GM18526 (cell line): ENCODE measurements around the gene ADARB1.

Source experiments
- POLR2A ChIP-seq: IDR thresholded peaks from 3 replicates; pipeline ENCODE4 v1.6.1; 2011; ENCODE audit not compliant: insufficient read length; ENCODE audit errors: extremely low read depth

ADARB1 gene

GRCh38 chr21:45093035-45093532, 18.7 kb downstream of the ADARB1 start:
- no peak for TF ChIP-seq POLR2A

DNA sequence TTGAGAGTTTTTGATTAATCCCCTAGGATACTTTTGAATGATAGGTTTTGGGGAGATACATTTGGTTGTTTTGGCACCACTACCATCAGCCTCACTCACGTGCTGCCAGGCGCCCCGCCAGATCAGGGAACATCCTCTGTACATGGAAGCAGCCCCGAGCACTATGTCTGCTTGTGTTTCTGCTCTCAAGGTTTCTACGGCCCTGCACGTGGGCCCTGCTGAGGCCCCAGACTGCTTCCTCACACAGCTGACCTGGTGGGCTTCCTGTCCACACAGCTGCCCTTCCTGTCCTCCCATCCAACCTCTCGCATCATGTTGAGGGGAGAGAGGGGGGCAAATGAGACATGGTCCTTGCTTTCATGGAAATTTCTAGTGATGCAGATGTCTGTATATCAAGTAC, 20.0 kb downstream of the ADARB1 start:
- no peak for TF ChIP-seq POLR2A

DNA sequence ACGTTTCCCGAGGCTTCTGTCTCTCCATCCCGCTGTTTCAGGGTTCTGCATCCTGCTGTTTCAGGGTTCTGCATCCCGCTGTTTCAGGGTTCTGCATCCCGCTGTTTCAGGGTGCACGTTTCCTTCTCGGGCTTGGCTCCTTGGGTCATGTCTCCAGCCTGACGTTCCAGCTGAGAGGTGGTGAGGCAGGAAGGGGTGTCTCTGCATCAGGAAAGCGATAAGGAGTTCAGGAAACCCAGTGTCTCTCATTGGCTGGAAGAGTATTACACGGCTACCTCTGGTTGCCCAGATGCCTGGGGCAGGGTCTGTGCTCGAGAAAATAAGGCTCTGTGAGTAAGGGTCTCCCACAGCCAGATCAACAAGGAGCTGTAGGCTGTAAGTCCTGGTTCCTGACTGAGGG, 21.1 kb downstream of the ADARB1 start:
- no peak for TF ChIP-seq POLR2A

DNA sequence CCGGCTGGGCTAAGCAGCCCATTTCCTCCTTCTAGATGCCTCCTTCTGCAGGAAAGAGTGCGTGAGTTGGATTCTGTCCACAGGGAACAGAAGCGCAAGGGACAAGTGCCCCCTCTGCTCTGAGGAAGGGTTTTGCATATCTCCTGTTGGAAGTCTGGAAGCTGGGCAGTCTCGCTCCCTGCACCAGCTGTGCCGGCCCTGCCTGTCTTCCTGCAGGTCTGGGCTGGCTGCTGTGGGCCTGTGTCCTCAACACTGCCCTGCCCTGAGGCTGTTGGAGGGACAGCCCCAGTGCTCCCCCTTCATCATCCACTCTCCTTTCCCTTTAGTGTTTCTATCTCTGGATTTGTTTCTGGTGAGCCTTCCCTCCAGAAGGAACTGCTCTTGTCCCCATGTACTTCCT, 21.8 kb downstream of the ADARB1 start:
- no peak for TF ChIP-seq POLR2A

- TF ChIP-seq POLR2A: no peak
These were observed 23.5 kb downstream of the ADARB1 start for GRCh38 chr21:45097827-45098387.

DNA sequence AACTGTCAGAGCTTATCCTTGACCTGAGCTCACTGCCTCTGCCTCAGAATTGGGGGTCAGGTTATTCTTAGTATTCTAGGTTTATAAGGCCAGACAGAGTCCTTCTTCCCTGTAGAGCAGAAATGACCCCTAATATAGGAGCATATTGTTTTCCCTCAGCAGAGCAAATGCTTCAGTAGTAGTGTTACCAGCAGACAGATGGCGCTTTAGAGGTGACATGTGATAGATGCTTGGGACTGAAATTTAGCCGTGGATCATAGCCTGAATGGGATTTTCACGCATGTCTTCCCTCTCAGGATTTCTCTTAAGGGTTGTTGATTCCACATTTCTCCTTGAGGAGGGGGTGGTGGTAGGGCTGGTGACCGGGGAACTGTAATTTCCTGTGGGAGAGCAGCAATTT, 24.5 kb downstream of the ADARB1 start:
- TF ChIP-seq POLR2A: no peak

- TF ChIP-seq POLR2A: no peak
These were observed 25.2 kb downstream of the ADARB1 start for GRCh38 chr21:45099571-45099970.

GRCh38 chr21:45100866-45101265, 26.5 kb downstream of the ADARB1 start:
- no peak for TF ChIP-seq POLR2A

DNA sequence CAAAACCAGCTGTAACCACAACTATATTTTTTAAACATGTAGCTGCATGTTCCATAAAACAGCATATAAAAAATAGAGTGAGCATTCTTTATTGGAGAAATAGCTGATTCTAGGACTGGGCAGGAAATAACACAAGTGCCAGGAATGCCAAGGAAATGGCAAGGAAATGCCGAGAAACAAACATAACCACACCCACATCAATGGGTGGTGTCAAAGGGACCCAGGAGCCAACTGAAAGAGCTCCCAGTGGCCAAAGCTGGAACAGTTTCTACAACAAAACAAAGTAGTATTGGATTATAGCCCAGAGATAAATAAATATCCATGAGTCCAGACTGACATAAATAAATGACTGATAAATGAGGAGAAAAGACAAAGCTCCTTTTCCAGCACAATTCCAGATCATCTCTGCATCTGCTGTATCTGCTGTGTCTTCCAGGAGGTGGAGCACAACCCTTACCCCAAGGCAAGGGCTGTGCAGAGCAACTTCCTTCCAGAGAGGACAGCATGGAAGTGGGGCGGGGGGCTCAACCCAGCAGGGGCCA, 28.1 kb downstream of the ADARB1 start:
- no peak for TF ChIP-seq POLR2A

DNA sequence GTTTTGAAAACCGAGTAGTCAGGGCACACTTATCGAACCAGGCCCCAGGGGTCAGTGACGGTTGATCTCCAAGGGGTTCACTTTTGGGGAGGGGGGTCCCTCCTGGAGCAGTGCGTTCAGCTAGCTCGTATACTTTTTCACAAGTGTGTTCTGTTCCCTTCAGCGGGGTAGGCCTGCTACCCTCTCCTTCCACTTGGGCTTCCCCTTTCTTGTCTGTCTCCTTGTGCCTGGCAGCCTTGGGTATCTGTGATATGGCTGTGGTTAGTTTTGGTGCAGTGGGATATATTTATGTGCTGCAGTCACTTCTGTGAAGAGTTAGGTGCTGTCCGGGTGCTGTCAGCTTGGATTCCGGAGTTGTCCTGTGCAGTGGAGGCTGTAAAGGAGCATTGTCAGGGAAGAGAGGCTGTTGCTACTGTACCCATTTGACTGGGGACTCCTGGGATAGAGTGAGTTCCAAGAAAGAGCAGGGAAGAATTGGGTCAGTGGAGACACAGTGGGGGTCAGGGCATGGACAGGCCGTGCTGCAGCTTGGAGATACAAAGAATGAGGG, 29.7 kb downstream of the ADARB1 start:
- no peak for TF ChIP-seq POLR2A

DNA sequence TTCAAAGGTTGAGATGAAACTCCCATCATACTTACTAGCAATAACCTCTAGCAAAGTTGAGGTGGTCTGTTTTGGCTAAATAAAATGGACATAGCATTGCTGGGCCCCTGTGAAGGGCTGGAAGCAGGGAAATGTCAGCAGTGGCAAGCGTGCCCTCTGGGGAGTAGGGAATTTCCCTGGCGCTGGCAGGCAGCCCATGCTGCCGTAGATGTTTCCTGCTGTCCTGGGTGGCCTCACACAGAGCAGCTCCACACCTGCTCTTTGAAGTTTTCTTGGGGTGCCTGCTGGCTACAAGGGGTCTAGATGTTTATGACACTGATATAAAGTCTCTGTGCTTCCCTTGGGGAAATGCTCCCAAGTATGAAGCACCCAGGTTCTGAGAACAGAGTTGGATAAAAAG, 30.2 kb downstream of the ADARB1 start:
- TF ChIP-seq POLR2A: no peak

DNA sequence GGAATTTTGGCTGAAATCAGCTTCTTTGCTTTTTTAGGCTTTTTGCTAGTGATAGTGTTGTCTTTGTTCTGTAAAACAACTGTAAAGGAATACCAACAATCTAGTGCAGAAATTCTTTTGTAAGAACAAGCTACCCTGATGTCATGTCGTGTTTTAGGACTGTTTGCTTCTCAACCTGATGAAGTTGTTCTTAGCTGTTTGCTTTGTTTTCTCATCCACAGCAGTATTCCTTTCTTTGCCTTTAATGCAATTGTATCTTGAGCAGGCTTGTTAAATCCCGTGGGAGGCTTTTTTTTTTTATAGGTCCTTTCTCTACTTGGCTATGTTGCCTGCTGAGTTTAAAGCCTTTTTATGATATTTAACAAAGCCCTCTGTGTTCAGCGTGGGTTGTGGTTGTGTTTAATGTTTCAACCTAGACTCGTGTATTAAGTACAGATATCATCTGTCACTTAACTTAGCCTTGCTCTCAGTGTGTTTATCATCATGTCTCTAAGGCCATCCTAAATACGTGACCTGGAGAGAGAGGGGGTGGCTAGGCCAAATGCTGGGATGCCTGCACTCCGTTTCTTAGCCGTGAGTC, 31.6 kb downstream of the ADARB1 start:
- TF ChIP-seq POLR2A: no peak

DNA sequence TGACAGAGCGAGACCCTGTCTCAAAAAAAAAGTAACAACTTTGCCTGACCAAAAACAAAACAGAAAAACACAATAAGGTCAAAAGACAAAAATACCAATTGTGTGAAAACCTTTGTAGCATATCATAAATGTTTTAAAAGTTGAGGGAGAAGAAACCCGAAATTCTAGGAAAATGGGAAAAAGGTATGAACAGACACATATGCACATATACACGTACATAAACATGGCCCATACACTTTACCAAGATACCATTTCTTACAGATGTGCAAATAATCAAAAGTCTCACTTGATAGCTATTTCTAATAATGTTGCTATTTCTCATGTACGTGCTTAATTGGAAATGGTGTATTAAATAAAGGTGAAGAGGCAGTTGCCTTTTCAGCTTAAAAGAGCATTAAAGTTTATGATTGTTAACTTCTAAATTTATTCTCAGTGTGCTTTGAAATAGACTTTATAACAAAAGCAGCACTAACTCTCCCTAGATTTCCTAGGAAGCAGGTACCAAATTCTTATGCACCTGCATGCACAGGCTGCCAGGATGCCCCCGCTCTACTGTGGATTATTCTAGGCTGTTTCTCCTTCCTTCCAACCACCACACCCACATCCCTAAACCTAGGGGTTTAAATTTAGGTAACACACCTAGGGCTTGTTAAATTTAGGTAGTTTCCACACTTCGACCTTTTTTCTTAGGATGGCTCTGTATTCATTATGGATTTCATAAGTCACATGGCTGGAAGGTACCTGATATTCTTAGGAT, 33.8 kb downstream of the ADARB1 start:
- TF ChIP-seq POLR2A: no peak

GRCh38 chr21:45108808-45109781, 34.7 kb downstream of the ADARB1 start:
- TF ChIP-seq POLR2A: no peak

GRCh38 chr21:45109831-45110492, 35.6 kb downstream of the ADARB1 start:
- no peak for TF ChIP-seq POLR2A
